H1 (cell line): Measurements from ENCODE around the gene MEF2C. TPM values are rescaled to one million over a fixed set of nuclear protein-coding genes. Genes with fewer than 3 reads are reported as not detected.
A peak's percentile ranks its signal among the peaks of the same experiment; 100 is the strongest.

Source experiments
- BACH1 ChIP-seq: IDR thresholded peaks from 2 replicates; pipeline ENCODE4 v1.6.1; 2012; ENCODE audit warnings: low read length, improper control_type of control experiment
- BCL11A ChIP-seq, 2 experiments: IDR thresholded peaks; one replicate each; pipeline ENCODE4 v1.6.1; 2011; ENCODE audit warnings: low read depth in 2 of 2, low read length in 2 of 2, mild to moderate bottlenecking in 2 of 2
- CBX5 ChIP-seq: fragments of 300-800, 300-1000 bp; sonication (generic); IDR thresholded peaks from 2 replicates; pipeline ENCODE4 v1.7.1; 2016; ENCODE audit warnings: antibody characterized with exemption, low read length, low read depth
- CBX8 ChIP-seq: fragments of 300-800, 300-1000 bp; sonication (generic); IDR thresholded peaks from 2 replicates; pipeline ENCODE4 v1.7.1; 2016; ENCODE audit warnings: low read depth, low read length, borderline replicate concordance
- CEBPB ChIP-seq: IDR thresholded peaks from 2 replicates; pipeline ENCODE4 v1.6.1; 2012; ENCODE audit warnings: low read depth, low read length
- CHD1 ChIP-seq: IDR thresholded peaks from 2 replicates; pipeline ENCODE4 v1.6.1; 2012; ENCODE audit warnings: low read depth, low read length, improper control_type of control experiment
- CHD2 ChIP-seq: IDR thresholded peaks from 2 replicates; pipeline ENCODE4 v1.6.1; 2012; ENCODE audit warnings: low read length, improper control_type of control experiment
- EP300 ChIP-seq, 2 experiments: IDR thresholded peaks; 1 replicate in 1 of 2; 2 replicates in 1 of 2; pipeline ENCODE4 v1.6.1; 2011 to 2012; ENCODE audit warnings: low read depth in 2 of 2, low read length in 2 of 2, mild to moderate bottlenecking in 2 of 2, borderline replicate concordance in 1 of 2, inconsistent platforms in 1 of 2, moderate library complexity in 1 of 2
- FOSL1 ChIP-seq: IDR thresholded peaks from 2 replicates; pipeline ENCODE4 v1.6.1; 2011; ENCODE audit warnings: mild to moderate bottlenecking, low read depth, low read length, moderate library complexity; ENCODE audit not compliant: insufficient read depth
- HDAC2 ChIP-seq, 2 experiments: fragments of 300-600 bp in 1 of 2; sonication (generic) in 1 of 2; IDR thresholded peaks; 2 replicates each; pipeline ENCODE4 v1.6.1; 2011 to 2012; ENCODE audit warnings: low read depth in 2 of 2, low read length in 2 of 2, mild to moderate bottlenecking in 2 of 2, moderate library complexity in 2 of 2, borderline replicate concordance in 1 of 2, inconsistent platforms in 1 of 2
- HDAC6 ChIP-seq: IDR thresholded peaks from one replicate; pipeline ENCODE4 v1.7.1; 2012; ENCODE audit warnings: low read depth, mild to moderate bottlenecking, inconsistent platforms, low read length, moderate library complexity
- JUND ChIP-seq: IDR thresholded peaks from 2 replicates; pipeline ENCODE4 v1.6.1; 2011; ENCODE audit warnings: mild to moderate bottlenecking, improper control_type of control experiment, low read length
- KDM1A ChIP-seq: fragments of 200-600, 300-600 bp; sonication (generic); IDR thresholded peaks from 2 replicates; pipeline ENCODE4 v1.7.1; 2016; ENCODE audit warnings: mild to moderate bottlenecking, low read length, borderline replicate concordance
- KDM4A ChIP-seq: IDR thresholded peaks from one replicate; pipeline ENCODE4 v1.7.1; 2012; ENCODE audit warnings: low read depth, mild to moderate bottlenecking, moderate library complexity, low read length, inconsistent platforms; ENCODE audit not compliant: severe bottlenecking
- KDM5A ChIP-seq: fragments of 200-600 bp; IDR thresholded peaks from 2 replicates; pipeline ENCODE4 v1.7.1; 2012; ENCODE audit warnings: mild to moderate bottlenecking, low read length, inconsistent platforms, mixed read lengths
- POLR2A ChIP-seq, 2 experiments: IDR thresholded peaks; 1 replicate in 1 of 2; 2 replicates in 1 of 2; pipeline ENCODE4 v1.6.1; 2011; ENCODE audit warnings: low read depth in 2 of 2, low read length in 2 of 2, mild to moderate bottlenecking in 2 of 2; ENCODE audit errors: control extremely low read depth in 1 of 2
- SAP30 ChIP-seq: fragments of 300-600 bp; sonication (generic); IDR thresholded peaks from 2 replicates; pipeline ENCODE4 v1.7.1; 2012; ENCODE audit warnings: low read length, moderate library complexity, mild to moderate bottlenecking, inconsistent platforms; ENCODE audit not compliant: insufficient read depth, insufficient replicate concordance
- SIRT6 ChIP-seq: IDR thresholded peaks from one replicate; pipeline ENCODE4 v1.7.1; 2012; ENCODE audit warnings: low read length, inconsistent platforms
- SP1 ChIP-seq: IDR thresholded peaks from 2 replicates; pipeline ENCODE4 v1.6.1; 2011; ENCODE audit warnings: low read depth, low read length
- SP2 ChIP-seq: IDR thresholded peaks from 2 replicates; pipeline ENCODE4 v1.6.1; 2012; ENCODE audit warnings: mild to moderate bottlenecking, low read length, inconsistent platforms
- TAF1 ChIP-seq: IDR thresholded peaks from 2 replicates; pipeline ENCODE4 v1.6.1; 2011; ENCODE audit warnings: mild to moderate bottlenecking, low read depth, low read length
- TAF7 ChIP-seq: optimal IDR thresholded peaks from 2 replicates; pipeline ENCODE3; 2011; ENCODE audit warnings: low read depth, mild to moderate bottlenecking, inconsistent platforms, low read length, moderate library complexity, borderline replicate concordance
- YY1 ChIP-seq: IDR thresholded peaks from 2 replicates; pipeline ENCODE4 v1.6.1; 2011; ENCODE audit warnings: low read depth, mild to moderate bottlenecking, low read length
- ZNF274 ChIP-seq: IDR thresholded peaks from 2 replicates; pipeline ENCODE4 v1.7.0; 2012; ENCODE audit warnings: low read length, borderline replicate concordance; ENCODE audit errors: extremely low read depth
- polyA plus RNA-seq, 7 experiments: library from polyadenylated mRNA; depleted of rRNA in 3 of 7; stranded (reverse) in 5 of 7; unstranded in 2 of 7; fragments of >200 nt in 5 of 7; fragments of 200-250 nt in 2 of 7; gene quantifications; 1 replicate in 5 of 7; 2 replicates in 1 of 7; 4 replicates in 1 of 7; pipeline versions ENCODE4 v1.2.1 to v1.2.3, GENCODE V29; 2011 to 2013; ENCODE audit warnings: missing spikeins in 2 of 7, mixed read lengths in 2 of 7
- total RNA-seq: library from RNA; stranded (reverse); fragmentation: NEBNext Ultra II Directional; extraction: Animal tissue kit (Norgen Biotek cat#: 25700); gene quantifications from 2 replicates; pipeline ENCODE4 v1.2.1, GENCODE V29; 2021
- TF ChIP-seq, protein P1 (sequence below): IDR thresholded peaks from 2 replicates; pipeline ENCODE4 v1.6.1; 2011; ENCODE audit warnings: low read length, improper control_type of control experiment

Gene MEF2C
- total and polyA plus RNA-seq, 2 of the 8 experiments (the other 6 are each of a cell fraction or from before 2014, with no cell fraction given) = 0.59 to 0.99 TPM

DNA sequence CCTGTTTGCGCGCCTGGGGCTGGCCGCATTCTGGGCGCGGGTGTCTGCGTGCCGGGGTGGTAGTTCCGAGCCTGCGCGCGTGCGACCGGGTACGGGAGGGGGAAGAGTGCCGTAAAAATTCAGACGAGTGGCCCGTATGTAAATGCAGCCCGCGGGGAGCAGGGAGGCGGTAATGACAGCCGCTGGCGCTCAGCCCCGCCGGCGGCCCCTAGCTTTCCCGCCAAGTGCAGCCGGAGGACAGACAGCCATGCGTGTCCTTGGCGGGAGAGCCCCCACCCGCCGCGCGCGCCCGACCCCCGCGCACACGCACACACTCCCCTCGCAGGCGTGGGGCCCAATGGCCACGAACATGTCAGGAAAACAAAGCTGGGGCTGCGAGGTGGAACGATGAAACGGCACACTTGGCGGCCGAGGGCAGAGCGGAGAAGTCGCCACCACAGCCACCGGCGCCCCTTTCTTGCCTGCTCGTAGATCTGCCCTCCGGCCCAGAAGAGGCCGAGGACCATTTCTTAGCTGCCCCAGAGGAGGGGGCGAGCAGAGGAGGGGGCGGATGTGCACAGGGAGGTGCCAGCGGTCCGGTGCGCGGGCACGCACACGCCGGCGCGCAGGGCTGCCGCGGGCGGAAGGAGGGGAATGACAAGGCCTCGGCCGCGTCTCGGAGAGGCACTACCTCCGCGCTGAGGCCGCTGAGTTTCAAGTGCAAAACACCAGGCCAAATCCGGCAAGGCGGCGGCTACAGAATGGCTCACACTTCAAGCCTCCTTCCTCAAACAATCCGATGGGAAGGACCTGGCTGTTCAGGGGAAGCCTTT lies 208.4 kb downstream of the MEF2C start (continued):
- no peak for TF ChIP-seq CEBPB
- no peak for TF ChIP-seq EP300 (IDR thresholded peaks at IDR 0.05; ENCODE audit: borderline replicate concordance in 1 of 2, low read depth in 2 of 2, low read length in 2 of 2)
- TF ChIP-seq CHD1 = no peak
- no peak for TF ChIP-seq TAF1
- no peak for TF ChIP-seq KDM1A
- TF ChIP-seq TAF7 = no peak
- TF ChIP-seq SP2 = no peak
- TF ChIP-seq SP1 = no peak
- TF ChIP-seq BACH1 = no peak
- no peak for TF ChIP-seq HDAC2 (IDR thresholded peaks at IDR 0.05; ENCODE audit: borderline replicate concordance in 1 of 2, low read depth in 2 of 2, low read length in 2 of 2)
- TF ChIP-seq POLR2A (IDR thresholded peaks at IDR 0.05; ENCODE audit: control extremely low read depth in 1 of 2, low read depth in 2 of 2, low read length in 2 of 2) = no peak
- peak; percentile 30; the same call in 1 of the 2 replicates for TF ChIP-seq CBX8
- TF ChIP-seq YY1 = no peak
- peak; percentile 90 for TF ChIP-seq KDM4A
- no peak for TF ChIP-seq CHD2
- TF ChIP-seq SAP30 = no peak
- TF ChIP-seq FOSL1 = no peak
- TF ChIP-seq CBX5 = no peak
- TF ChIP-seq HDAC6 = no peak
- no peak for TF ChIP-seq SIRT6
- TF ChIP-seq ZNF274 = no peak
- TF ChIP-seq JUND = no peak
- TF ChIP-seq KDM5A = no peak
- no peak for TF ChIP-seq BCL11A (IDR thresholded peaks at IDR 0.05; ENCODE audit: low read depth in 2 of 2, low read length in 2 of 2)
- TF ChIP-seq, protein P1, sequence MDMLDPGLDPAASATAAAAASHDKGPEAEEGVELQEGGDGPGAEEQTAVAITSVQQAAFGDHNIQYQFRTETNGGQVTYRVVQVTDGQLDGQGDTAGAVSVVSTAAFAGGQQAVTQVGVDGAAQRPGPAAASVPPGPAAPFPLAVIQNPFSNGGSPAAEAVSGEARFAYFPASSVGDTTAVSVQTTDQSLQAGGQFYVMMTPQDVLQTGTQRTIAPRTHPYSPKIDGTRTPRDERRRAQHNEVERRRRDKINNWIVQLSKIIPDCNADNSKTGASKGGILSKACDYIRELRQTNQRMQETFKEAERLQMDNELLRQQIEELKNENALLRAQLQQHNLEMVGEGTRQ = no peak
